Measurements from ENCODE around the gene FBXO45.
A peak's percentile ranks its signal among the peaks of the same experiment; 100 is the strongest.

DNA sequence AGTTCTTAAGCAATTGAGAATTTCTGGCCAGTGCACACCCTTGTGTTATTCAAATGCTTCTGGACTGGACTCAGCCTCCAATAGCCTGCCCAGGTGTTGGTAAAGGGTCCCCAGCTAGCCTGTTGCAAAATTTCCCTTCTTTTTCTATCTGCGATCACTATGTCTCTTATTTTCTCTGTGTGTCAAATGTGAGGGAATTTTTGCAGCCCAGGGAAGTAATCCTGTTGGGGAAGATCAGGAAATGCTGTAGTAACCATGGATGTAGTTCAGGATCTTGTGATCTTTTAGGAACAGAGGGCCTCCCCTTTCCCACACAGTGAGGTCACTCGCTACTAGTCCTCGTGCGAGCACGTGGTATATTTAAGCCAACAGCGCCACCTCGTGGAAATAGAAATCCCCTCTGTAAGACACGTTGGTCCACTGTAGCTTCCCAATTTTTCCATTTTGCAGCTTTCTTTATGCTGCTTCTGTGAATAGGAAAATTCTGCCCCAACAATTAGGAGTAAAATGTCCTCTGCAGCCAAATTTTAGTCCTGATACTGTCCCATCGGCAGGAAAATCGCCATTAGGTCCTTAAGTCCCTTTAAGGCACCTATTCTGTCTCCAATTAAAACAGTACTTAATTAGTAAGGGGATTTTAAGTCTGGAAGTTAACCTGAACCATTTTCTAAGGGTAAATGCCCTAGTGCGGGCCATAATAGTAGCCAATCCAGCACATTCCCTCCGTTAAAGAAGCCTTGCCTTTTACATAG is 49.3 kb upstream of the FBXO45 start:
- TF ChIP-seq EZH2 (IDR thresholded peaks at IDR 0.05; ENCODE audit: low read length, missing control alignments), result no peak
- peak; percentile 30 to 42 for TF ChIP-seq CTCF (conservative IDR thresholded peaks at IDR 0.05 in 1 of 2, IDR thresholded peaks at IDR 0.05 in 1 of 2; ENCODE audit: low read depth in 1 of 2, low read length in 2 of 2)
